ENCODE measurements around the gene GKAP1. TPM values are rescaled to one million over a fixed set of nuclear protein-coding genes. Genes with fewer than 3 reads are reported as not detected.
"Not testable (repeated sequence)": the region's sequence is repeated elsewhere in the genome, so short reads cannot be mapped to it uniquely, and the experiment has no call there.

Gene GKAP1
- total RNA-seq, result 9.5 TPM

DNA sequence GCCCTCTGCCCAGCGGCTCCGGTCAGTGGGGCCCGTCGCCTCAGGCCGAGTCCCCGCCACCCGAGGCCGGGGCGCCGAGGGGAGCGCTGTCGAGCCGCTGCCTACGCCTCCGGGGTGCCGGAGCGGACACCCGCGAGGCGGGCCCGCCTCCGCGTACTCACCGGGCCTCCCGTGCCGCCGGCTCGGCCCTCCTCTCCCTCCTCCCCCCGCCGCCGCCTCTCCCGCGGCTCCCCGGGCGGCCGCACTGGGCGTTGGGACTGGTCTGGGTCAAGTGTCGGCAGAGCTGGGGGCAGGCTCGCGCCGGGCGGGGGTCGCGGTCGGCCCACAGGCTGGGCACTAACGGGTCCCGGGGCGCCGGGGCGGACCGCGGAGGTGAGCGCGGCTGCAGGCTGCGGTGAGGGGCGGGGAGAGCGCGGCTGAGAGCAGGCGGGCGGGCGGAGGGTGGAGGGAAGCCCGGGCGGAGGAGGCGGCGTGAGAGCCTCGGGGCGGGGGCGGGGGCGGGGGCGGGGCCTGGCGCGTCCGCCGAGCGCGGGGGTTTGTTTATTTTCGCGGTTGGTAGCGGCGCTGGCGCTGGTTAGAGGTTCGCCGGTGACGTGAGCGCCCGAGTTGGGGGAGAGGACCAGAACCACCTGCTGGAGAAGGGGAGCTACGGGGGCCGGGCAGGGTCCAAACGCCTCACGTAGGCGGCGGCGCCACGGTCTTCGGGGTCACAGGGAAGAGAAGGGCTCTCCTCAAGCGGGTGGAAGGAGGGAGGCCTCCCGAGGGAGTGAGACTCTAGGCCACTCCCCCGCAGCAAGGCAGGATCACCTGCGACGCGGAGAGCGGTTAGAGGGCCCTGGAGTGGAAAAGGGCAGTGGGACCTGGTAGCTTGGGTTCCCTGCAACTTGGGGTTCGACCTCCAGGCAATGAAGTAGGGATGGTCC is at the start of gene GKAP1:
TSS of gene GKAP1 (minus strand) at position 414 of the 923 bp plus-strand sequence. CDS start 11,252 bp downstream, outside the sequence.
- peak; percentile 77 for DNase-seq (ENCODE audit: low spot score)

DNA sequence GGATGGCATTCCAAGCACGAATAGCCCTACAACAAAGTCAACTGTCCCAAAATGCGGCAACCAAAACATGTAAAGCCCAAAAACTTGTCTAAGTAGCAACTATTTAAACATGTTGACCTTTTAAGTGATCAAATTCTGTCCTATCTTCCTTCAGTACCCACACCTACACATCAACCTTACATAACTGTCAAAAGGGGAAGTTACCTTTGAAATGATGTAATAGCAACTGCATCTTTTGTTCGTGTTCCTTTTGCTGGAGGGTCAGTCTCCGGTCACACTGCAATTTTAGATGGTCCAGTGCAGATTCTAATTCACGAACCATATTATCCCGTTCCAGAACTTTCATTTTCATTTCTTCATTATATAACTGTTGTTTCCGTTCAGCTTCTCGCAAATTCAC is 32.3 kb upstream of the GKAP1 start:
- not testable (repeated sequence) for DNase-seq (ENCODE audit: low spot score)

- not testable (repeated sequence) for DNase-seq (ENCODE audit: low spot score)
Observed at GRCh38 chr9:83837070-83837643, 19.6 kb upstream of the GKAP1 start.

GRCh38 chr9:83830426-83831071 is 13.0 kb upstream of the GKAP1 start:
- DNase-seq (ENCODE audit: low spot score), result not testable (repeated sequence)

- not testable (repeated sequence) for DNase-seq (ENCODE audit: low spot score)
Observed at GRCh38 chr9:83824986-83825623, 7.5 kb upstream of the GKAP1 start.

DNA sequence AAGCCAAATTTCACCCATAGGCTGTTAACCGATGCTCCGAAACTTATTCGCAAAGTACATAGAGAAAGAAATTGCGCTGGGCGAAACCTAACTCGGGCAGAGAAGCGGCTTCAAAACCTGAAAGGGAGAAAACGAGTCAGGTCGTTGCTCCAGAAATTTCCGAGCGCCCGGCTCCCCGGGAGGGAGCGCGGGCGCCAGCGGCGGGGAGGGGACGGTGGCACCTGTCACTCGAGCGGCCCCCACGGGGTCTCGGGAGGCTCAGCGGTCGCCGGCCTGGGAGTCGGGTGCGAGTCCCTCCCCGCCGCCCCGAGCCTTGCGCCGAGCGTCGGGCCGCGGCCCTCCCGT is 586 bp downstream of the GKAP1 start:
- DNase-seq (ENCODE audit: low spot score), result peak; percentile 45

GRCh38 chr9:83815120-83815519 is 2.4 kb downstream of the GKAP1 start:
- not testable (repeated sequence) for DNase-seq (ENCODE audit: low spot score)

DNA sequence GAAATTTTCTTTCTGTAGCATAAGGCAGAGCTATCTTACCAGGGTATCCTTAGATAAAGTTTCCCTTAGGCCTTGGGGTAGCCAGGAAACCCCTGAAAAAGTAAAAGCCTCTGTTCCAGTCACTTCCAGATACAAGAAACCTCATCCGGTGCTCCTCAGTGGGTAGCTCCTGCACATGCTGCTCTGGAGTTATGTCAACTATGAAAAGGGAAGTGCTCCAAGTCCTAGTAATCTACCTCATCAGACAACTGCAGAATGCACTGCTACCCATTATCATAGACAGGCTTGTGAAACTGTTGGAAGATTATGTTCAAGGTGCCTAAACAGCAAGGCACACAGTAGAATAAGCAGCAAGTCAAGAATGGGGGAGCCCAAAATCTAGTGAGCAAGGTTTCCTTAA is 8.4 kb downstream of the GKAP1 start:
- not testable (repeated sequence) for DNase-seq (ENCODE audit: low spot score)

- DNase-seq (ENCODE audit: low spot score), result not testable (repeated sequence)
Observed at GRCh38 chr9:83804454-83804853, 13.1 kb downstream of the GKAP1 start.

GRCh38 chr9:83803941-83804340 is 13.6 kb downstream of the GKAP1 start:
- not testable (repeated sequence) for DNase-seq (ENCODE audit: low spot score)

GRCh38 chr9:83800236-83801033 is 17.1 kb downstream of the GKAP1 start:
- DNase-seq (ENCODE audit: low spot score), result no peak

DNA sequence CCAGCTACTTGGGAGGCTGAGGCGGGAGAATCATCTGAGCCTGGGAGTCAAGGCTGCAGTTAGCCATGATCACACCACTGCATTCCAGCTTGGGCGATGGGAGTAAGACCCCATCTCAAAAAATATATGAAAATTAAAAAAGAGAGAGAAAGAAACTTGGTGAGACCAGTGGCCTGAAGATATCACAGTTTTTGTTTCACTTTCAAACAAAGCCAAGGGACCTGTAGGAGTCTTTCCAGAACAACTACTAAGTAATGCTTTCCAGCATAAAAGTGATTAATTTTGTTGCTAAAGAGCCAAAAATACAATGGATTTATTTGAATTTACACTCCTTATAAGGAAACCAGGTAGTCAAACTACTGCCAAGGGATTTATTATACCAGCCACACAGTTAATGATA is 23.5 kb downstream of the GKAP1 start:
- DNase-seq (ENCODE audit: low spot score), result no peak

- no peak for DNase-seq (ENCODE audit: low spot score)
Observed at GRCh38 chr9:83792746-83793145, 24.8 kb downstream of the GKAP1 start.

- no peak for DNase-seq (ENCODE audit: low spot score)
Observed at GRCh38 chr9:83778164-83778563, 39.4 kb downstream of the GKAP1 start.

GRCh38 chr9:83775932-83776331 is 41.6 kb downstream of the GKAP1 start:
- no peak for DNase-seq (ENCODE audit: low spot score)

DNA sequence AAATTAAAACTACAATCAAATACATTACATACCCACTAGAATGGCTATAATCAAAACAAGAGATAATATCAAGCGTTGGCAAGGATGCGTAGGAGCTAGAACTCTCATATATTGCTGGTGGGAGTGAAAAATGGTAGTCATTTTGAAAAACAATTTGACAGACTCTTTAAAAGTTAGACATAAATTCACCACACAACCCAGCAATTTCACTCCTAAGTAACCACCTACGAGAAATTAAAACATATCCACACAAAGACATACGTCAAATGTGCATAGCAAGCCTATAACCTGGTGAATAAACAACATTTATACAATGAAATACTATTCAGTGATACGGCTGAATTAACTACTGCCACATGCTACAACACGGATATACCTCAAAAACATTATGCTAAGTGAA is 44.7 kb downstream of the GKAP1 start:
- DNase-seq (ENCODE audit: low spot score), result no peak

DNA sequence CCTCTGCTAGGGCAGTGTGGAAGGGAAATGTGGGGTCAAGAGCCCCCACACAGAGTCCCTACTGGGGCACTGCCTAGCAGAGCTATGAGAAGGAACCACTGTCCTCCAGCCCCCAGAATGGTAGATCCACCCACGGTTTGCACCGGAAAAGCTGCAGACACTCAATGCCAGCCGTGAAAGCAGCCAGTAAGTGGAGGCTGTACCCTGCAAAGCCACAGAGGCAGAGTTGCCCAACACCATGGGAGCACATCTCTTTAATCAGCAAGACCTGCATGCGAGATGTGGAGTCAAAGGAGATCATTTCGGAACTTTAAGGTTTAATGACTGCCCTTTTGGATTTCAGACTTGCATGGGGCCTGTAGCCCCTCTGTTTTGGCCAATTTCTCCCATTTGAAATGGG is 52.2 kb downstream of the GKAP1 start:
- DNase-seq (ENCODE audit: low spot score), result no peak

DNA sequence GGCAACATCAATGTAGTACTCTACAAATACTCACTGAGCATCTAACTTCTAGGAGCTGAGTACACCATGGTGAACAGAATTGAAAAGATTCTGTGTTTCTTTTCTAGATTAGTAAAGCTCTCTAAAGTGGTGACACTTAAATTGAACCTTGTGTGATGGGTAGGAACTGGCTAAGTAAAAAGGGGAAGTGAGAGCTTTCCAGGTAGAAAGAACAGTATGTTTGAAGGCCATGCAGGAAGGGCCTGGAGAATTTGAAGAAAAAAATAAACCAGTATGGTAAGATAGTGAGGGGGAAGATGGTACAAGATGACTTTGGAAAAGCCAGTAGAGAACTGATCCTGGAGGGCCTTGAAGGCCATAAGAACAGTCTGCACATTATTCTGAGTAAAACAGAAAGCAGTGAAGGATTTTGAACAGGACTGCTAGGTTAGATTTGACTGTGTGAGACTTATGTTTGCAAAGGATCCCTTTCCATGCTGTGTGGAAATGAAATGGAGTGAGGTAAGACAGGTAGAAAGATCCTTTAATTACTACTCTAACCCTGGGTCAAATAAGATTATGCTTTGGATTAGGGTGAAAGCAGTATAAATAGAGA is 63.1 kb downstream of the GKAP1 start:
- DNase-seq (ENCODE audit: low spot score), result no peak

DNA sequence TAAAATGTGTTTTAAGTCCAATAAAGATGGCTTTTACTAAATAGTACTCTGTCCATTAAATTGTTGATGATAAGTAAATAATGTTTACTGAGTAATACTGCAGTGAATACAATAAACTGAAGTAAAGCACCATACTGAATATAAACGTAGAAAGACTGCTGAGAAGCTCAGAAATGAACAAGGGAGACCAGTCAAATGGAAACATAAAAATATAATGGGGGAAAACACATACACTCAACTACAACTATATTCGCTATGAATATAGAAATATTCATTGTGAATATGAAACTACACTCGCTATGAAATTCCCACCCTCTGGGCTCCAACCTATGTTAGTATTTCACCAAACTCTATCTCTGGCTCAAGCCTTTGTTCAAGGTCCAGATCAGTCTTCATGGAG is 67.9 kb downstream of the GKAP1 start:
- no peak for DNase-seq (ENCODE audit: low spot score)

DNA sequence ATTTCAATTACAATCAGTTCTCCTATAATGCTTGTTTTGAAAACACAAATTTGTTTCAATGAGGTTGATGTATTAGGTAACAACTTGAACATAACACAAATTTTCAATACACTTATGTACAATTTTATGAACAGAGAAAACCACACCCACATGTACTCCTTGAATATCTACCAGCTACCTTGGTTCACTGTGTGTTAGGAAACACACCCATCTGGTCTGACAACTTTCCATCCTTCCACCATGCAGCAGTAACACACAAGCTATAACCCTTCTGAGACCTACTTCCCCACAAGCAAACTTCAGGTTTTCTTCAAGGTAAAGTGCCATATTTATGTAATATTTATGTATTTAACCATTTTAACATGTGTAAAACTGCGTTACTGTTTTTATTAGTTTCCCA is 73.4 kb downstream of the GKAP1 start:
- no peak for DNase-seq (ENCODE audit: low spot score)

DNA sequence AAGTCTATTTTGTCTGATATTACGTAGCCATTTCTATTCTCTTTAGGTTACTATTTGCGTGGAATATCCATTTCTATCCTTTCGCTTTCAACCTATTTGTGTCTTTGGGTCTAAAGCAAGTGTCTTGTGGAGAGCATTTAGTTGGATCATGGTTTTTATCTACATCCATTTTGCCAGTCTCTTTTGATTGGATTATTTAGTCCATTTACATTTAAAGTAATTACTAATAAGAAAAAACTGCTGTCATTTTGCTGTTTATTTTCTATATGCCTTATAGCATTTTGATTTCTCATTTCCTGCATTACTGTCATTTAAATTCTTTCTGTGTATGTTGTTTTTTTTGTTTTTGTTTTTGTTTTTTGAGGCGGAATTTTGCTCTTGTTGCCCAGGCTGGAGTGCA is 83.8 kb downstream of the GKAP1 start:
- DNase-seq (ENCODE audit: low spot score), result no peak
